ENCODE data around the gene SLC39A3. TPM values are rescaled to one million over a fixed set of nuclear protein-coding genes. Genes with fewer than 3 reads are reported as not detected.

Gene SLC39A3
- total and polyA plus RNA-seq, 2 experiments from 2014 or later = 33.5 to 47.4 TPM

- ATAC-seq (no peak), DNase-seq (ENCODE audit: low spot score) (no peak)
- Histone ChIP-seq H3F3A (replicated peaks; ENCODE audit: low read depth) (no peaks in the 10 kb centered on the region), H3K79me2 (replicated peaks; ENCODE audit: insufficient read depth) (peaks cover 38% of the 10 kb centered on the region), H3K9me2 (ENCODE audit: insufficient read depth) (no peaks in the 10 kb centered on the region), H3K27me3 (ENCODE audit: insufficient read depth) (no peaks in the 10 kb centered on the region), H3K4me1 (ENCODE audit: insufficient read depth) (no peaks in the 10 kb centered on the region), H4K20me1 (replicated peaks; ENCODE audit: insufficient read depth) (peaks cover 13% of the 10 kb centered on the region; the same call in 1 of the 2 replicates), H2AFZ (no peak overlapping the region), H3K4me3 (no peak overlapping the region), H3K27ac (ENCODE audit: low read depth) (no peak overlapping the region), H3K4me2 (no peak overlapping the region), H3K36me3 (ENCODE audit: insufficient read depth) (peaks cover 6% of the 10 kb centered on the region; the same call in 1 of the 2 replicates)
- H3K4me3 Mint-ChIP-seq = no peak overlapping the region
- no peaks in the 10 kb centered on the region for H3K4me1 Mint-ChIP-seq
- TF ChIP-seq ZNF462 (CRISPR knock-in tag; IDR thresholded peaks at IDR 0.05) (no peak), REST (IDR thresholded peaks at IDR 0.05; ENCODE audit: unreplicated experiment) (no peak), JUNB (IDR thresholded peaks at IDR 0.05; ENCODE audit: unreplicated experiment) (no peak), ETS1 (IDR thresholded peaks at IDR 0.05) (no peak), STAT1 (IDR thresholded peaks at IDR 0.05; ENCODE audit: unreplicated experiment) (no peak), POLR2AphosphoS5 (IDR thresholded peaks at IDR 0.05; ENCODE audit: low read depth) (no peak), CTCF (conservative IDR thresholded peaks at IDR 0.05; ENCODE audit: low read depth in 2 of 2) (no peak), ZNF114 (CRISPR knock-in tag; IDR thresholded peaks at IDR 0.05) (no peak), CREB1 (CRISPR knock-in tag; IDR thresholded peaks at IDR 0.05; ENCODE audit: low read depth) (no peak), ZNF331 (CRISPR knock-in tag; IDR thresholded peaks at IDR 0.05; ENCODE audit: low read depth) (no peak)
- H3K27me3 Mint-ChIP-seq (ENCODE audit: insufficient read depth, low read depth, poor library complexity) = peaks cover 14% of the 10 kb centered on the region
- peaks cover 27% of the 10 kb centered on the region for H3K36me3 Mint-ChIP-seq (ENCODE audit: low read depth)
- H3K27ac Mint-ChIP-seq = no peak overlapping the region
- no peaks in the 10 kb centered on the region for H3K9me3 Mint-ChIP-seq
Observed at GRCh38 chr19:2769218-2769617, 29.4 kb upstream of the SLC39A3 start.

Measured in GM23338 (cell line).